Right lobe of liver (tissue), 6 donors: Measurements from ENCODE around the gene DUSP8. TPM values are rescaled to one million over a fixed set of nuclear protein-coding genes. Genes with fewer than 3 reads are reported as not detected.
"Not testable (repeated sequence)": the region's sequence is repeated elsewhere in the genome, so short reads cannot be mapped to it uniquely, and the experiment has no call there.

Source experiments
- ATAC-seq, 4 donors: fragments of 200-7000 bp; cut with Tn5 transposase; one replicate each; pipeline ENCODE4 v1.9.1; 2020; ENCODE audit warnings: mild to moderate bottlenecking in 4 of 4, moderate library complexity in 4 of 4
- DNase-seq, 3 donors: peaks; one replicate each; pipeline ENCODE4 v3.0.0-alpha.2; 2020
- H3K27ac ChIP-seq, 3 donors: fragments of 200-600 bp; one replicate each; pipeline ENCODE4 v1.8.0; 2022
- H3K27me3 ChIP-seq, 2 donors: fragments of 200-600 bp; one replicate each; pipeline ENCODE4 v1.8.0; 2022
- H3K36me3 ChIP-seq, 4 donors: fragments of 200-600 bp; sonication (generic) in 1 of 4; one replicate each; pipeline versions ENCODE4 v1.5.1 to v1.8.0; 2017 to 2022; ENCODE audit warnings: control low read depth in 1 of 4
- H3K4me1 ChIP-seq, 4 donors: fragments of 200-600 bp; sonication (generic) in 1 of 4; one replicate each; pipeline versions ENCODE4 v1.5.1 to v1.8.0; 2017 to 2022; ENCODE audit warnings: control low read depth in 1 of 4
- H3K4me3 ChIP-seq, 3 donors: fragments of 200-600 bp; one replicate each; pipeline ENCODE4 v1.8.0; 2022
- H3K9me3 ChIP-seq, 4 donors: fragments of 200-600 bp; sonication (generic) in 1 of 4; one replicate each; pipeline versions ENCODE4 v1.5.1 to v1.8.0; 2017 to 2022; ENCODE audit warnings: control low read depth in 1 of 4
- POLR2A ChIP-seq: fragments of 450-650 bp; IDR thresholded peaks from one replicate; pipeline ENCODE4 v1.6.1; 2017; ENCODE audit warnings: antibody characterized with exemption, mild to moderate bottlenecking
- WGBS: methylation state at CpG from one replicate; pipeline ENCODE4 v1.1.6; 2018; ENCODE audit warnings: low coverage, low lambda C conversion rate; ENCODE audit not compliant: insufficient coverage; ENCODE audit errors: missing lambda C conversion rate; 5-methylcytosine and 5-hydroxymethylcytosine counted together
- intact Hi-C, 2 donors: fragments of 100-400 bp; cut with DNase I; formaldehyde crosslinking; loops; one replicate each; pipeline versions ENCODE4 v1.11.2 to v1.14.1; 2022
- long read RNA-seq: library from polyadenylated mRNA; unstranded; transcript quantifications from one replicate; pipeline ENCODE4 v2.0.0, GENCODE V29; 2019
- total RNA-seq, 6 experiments: library from RNA; depleted of rRNA in 2 of 6; stranded (reverse); fragments of >200 nt in 2 of 6; fragmentation: NEBNext Ultra II Directional in 3 of 6; extraction: Animal tissue kit (Norgen Biotek cat#: 25700) in 3 of 6; gene quantifications; one replicate each; pipeline versions ENCODE4 v1.1.0 to v1.2.4, GENCODE V29; 2016 to 2023
- TF ChIP-seq, protein P1 (sequence below), 4 donors: fragments of 200-600 bp in 3 of 4; fragments of 450-650 bp in 1 of 4; IDR thresholded peaks; one replicate each; pipeline versions ENCODE4 v1.5.1 to v1.8.0; 2016 to 2022; ENCODE audit warnings: antibody characterized with exemption in 4 of 4, mild to moderate bottlenecking in 2 of 4
- donor health status: DM: no; HTN: yes; CAD: no.
- donor health status: DM: no; HTN: no; CAD: no.
- donor health status: DM: no; HTN: no; CAD: no.
- donor health status: DM: no; HTN: yes; CAD: no.
- donor health status: DM: no; HTN: yes; CAD: no.

DUSP8 gene, protein sequence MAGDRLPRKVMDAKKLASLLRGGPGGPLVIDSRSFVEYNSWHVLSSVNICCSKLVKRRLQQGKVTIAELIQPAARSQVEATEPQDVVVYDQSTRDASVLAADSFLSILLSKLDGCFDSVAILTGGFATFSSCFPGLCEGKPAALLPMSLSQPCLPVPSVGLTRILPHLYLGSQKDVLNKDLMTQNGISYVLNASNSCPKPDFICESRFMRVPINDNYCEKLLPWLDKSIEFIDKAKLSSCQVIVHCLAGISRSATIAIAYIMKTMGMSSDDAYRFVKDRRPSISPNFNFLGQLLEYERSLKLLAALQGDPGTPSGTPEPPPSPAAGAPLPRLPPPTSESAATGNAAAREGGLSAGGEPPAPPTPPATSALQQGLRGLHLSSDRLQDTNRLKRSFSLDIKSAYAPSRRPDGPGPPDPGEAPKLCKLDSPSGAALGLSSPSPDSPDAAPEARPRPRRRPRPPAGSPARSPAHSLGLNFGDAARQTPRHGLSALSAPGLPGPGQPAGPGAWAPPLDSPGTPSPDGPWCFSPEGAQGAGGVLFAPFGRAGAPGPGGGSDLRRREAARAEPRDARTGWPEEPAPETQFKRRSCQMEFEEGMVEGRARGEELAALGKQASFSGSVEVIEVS
- total RNA-seq, result 10 to 100 TPM in 2 of 6 experiments, 1 to 10 TPM in 2, under 1 TPM in 2; 0.22 to 13.7 (median 4.4) TPM
- long read RNA-seq, partial matches to known transcripts, result 0 of 2 reads
- long read RNA-seq, other reads (novel, unspliced or antisense), result 2 of 2 reads

DNA sequence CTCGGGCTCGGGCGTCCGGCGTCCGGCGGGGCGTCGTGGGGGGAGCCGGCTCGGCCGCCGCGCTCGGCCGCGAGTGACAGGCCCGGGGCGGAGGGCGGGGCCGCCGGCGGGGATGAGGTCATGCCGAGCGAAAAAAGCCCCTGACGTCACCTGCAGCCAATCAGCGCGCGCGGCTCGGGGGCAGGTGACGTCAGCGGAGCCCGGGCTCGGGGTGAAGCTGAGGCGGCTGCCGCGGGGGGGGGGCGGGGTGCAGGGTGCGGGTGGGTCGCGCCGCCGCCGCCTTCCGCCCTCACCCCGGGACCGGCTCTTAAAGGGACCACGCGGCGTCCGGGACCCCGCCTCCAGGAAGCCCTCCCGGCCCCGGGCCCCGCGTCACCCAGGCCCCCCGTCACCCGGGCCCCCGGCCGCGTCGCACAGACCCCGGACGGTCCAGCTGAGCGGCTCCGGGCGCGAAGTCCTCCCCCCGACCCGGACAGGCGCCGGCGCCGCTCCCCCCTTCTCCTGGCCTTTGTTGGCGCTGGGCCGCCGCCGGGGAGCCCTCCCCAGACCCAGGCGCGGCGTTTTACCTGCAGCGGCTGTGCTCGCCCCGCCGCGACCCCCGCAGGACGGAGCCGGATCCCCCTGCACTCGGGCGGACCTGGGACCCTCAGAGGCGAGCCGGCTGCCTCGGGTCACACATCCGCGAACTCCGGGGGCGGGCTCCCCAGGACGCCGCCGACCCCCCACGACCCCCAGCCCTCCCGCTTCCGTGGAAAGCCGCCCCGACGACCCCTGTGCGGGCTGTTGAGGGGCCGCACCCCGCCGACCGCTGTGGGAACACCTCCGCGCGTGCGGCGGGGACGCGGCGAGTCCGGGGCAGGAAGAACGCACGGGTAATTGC, at the start of gene DUSP8:
Gene DUSP8 (minus strand): TSS at position 75 of the 880 bp plus-strand sequence. CDS start 6,445 bp downstream, outside the sequence.
- Histone ChIP-seq H3K27ac (peak within 1 kb of the TSS; percentile 40 to 70 (median 40)), H3K27me3 (no peaks in the 10 kb centered on the region), H3K36me3 (no peaks in the 10 kb centered on the region), H3K9me3 (no peaks in the 10 kb centered on the region), H3K4me3 (peak within 1 kb of the TSS; percentile 40 to 65 (median 43)), H3K4me1 (peaks cover 0 to 19% (median 5%) of the 10 kb centered on the region in 4 donors)
- ATAC-seq, result peak; percentile 60 to 72 (median 62)
- intact Hi-C loops, result loop anchor here in 1 of 2 donors (10.0 kb wide), 1 partner anchor 118 kb away; no protein-coding TSS in a partner anchor
- TF ChIP-seq, protein P1, sequence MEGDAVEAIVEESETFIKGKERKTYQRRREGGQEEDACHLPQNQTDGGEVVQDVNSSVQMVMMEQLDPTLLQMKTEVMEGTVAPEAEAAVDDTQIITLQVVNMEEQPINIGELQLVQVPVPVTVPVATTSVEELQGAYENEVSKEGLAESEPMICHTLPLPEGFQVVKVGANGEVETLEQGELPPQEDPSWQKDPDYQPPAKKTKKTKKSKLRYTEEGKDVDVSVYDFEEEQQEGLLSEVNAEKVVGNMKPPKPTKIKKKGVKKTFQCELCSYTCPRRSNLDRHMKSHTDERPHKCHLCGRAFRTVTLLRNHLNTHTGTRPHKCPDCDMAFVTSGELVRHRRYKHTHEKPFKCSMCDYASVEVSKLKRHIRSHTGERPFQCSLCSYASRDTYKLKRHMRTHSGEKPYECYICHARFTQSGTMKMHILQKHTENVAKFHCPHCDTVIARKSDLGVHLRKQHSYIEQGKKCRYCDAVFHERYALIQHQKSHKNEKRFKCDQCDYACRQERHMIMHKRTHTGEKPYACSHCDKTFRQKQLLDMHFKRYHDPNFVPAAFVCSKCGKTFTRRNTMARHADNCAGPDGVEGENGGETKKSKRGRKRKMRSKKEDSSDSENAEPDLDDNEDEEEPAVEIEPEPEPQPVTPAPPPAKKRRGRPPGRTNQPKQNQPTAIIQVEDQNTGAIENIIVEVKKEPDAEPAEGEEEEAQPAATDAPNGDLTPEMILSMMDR (IDR thresholded peaks at IDR 0.05), result no peak
- TF ChIP-seq POLR2A, result peak; percentile 71
- DNase-seq, result peak; percentile 82 to 92 (median 90)
- WGBS, result 0% methylated on average over 10 of the region's 124 CpGs

DNA sequence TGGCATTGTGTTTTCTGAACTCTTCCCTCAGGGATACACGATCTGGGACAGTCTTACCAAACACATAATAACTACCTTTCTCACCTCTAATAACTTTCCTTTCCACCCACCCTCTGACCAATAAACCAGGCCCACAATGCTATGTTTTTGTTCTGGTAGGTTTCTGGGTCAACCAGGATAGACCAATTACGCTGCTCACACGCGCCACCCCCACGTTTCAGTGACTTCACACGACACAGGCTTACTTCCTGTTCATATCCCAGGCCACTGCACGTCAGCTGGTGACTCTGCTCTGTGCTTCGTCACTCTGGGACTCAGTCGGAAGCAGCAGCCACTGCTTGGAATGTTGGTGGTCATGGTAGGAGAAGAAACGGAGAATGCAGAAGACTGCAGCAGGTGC, 47.4 kb upstream of the DUSP8 start:
- intact Hi-C loops, result no loop called here
- ATAC-seq, result peak in 3 of 4 donors; percentile 39 to 59 (median 43)
- WGBS, result 49% methylated on average over 10 of the region's 10 CpGs
- Histone ChIP-seq H3K4me3 (no peak overlapping the region), H3K9me3 (no peaks in the 10 kb centered on the region), H3K4me1 (no peaks in the 10 kb centered on the region), H3K27ac (no peak overlapping the region), H3K36me3 (no peaks in the 10 kb centered on the region), H3K27me3 (no peaks in the 10 kb centered on the region)
- TF ChIP-seq, protein P1 (IDR thresholded peaks at IDR 0.05), result no peak
- TF ChIP-seq POLR2A, result no peak
- DNase-seq, result no peak

DNA sequence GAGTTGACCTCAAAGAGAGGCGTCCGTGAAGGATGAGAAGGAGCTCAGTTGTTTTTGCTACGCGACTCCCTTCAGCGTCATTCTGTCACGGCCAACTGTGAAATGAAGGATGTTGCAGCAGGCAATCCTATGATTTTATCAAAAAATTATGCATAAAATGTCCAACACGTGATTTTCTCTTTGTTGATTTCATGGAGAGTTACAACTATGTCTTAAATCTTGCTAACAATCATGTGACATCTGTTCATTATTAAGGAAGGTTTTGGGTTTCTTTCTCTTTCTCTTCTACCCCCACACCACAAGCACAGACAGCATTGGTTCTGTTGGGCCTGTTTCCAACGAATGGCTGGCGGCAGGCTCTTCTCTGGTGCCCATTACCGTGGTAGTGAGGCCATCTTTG, 46.2 kb upstream of the DUSP8 start:
- TF ChIP-seq, protein P1 (IDR thresholded peaks at IDR 0.05), result no peak
- no peak for TF ChIP-seq POLR2A
- WGBS, result 60% methylated on average over 8 of the region's 10 CpGs
- Histone ChIP-seq H3K27me3 (no peaks in the 10 kb centered on the region), H3K4me3 (no peak overlapping the region), H3K4me1 (no peaks in the 10 kb centered on the region), H3K27ac (no peak overlapping the region), H3K36me3 (no peaks in the 10 kb centered on the region), H3K9me3 (no peaks in the 10 kb centered on the region)
- ATAC-seq, result no peak
- no peak for DNase-seq
- intact Hi-C loops, result no loop called here

DNA sequence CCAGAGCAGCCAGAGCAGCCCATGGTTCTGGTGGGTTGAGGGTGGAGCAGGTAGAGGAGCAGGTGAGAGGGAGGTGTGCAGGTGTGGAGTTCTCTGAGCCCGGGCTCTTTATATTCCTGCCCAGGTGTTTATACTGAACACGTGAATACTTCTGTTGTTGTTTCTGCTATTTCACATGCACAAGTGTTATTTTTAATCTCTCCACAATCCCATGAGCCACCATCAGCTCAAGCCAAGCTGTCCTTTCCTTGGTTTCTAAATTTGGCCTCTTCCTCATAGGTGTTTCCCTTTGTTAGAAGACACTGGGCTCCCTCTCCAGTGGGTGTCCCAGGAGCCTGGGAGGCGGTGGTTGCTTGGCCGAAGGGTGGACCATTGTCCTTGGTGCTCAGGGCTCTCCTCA, 36.3 kb upstream of the DUSP8 start, which contains the start of gene KRTAP5-3:
Gene KRTAP5-3 (minus strand): TSS at position 101 of the 400 bp plus-strand sequence. CDS start 78 bp downstream, at position 23.
- Histone ChIP-seq H3K27ac (no peak within 1 kb of the TSS), H3K4me1 (no peaks in the 10 kb centered on the region), H3K36me3 (no peaks in the 10 kb centered on the region), H3K4me3 (no peak within 1 kb of the TSS), H3K9me3 (no peaks in the 10 kb centered on the region), H3K27me3 (no peaks in the 10 kb centered on the region)
- intact Hi-C loops, result no loop called here
- TF ChIP-seq POLR2A, result no peak
- TF ChIP-seq, protein P1 (IDR thresholded peaks at IDR 0.05), result no peak
- 69% methylated on average over 4 of the region's 4 CpGs for whole genome bisulfite sequencing
- ATAC-seq, result no peak
- DNase-seq, result no peak

DNA sequence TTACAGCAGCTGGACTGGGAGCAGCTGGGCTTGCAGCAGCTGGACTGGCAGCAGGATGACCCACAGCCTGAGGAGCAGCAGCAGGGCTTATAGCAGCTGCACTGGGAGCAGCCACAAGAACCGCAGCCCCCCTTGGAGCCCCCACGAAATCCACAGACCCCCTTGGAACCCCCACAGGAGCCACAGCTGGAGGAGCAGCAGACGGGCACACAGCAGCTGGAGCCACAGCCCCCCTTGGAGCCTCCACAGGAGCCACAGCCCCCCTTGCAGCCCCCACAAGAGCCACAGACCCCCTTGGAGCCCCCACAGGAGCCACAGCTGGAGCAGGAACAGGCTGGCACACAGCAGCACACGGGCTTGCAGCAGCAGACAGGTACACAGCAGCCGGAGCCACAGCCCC, 35.8 kb upstream of the DUSP8 start:
- H3K9me3 ChIP-seq, ATAC-seq, H3K36me3 ChIP-seq, DNase-seq, H3K27me3 ChIP-seq, H3K4me1 ChIP-seq, H3K4me3 ChIP-seq, intact Hi-C loops, H3K27ac ChIP-seq: not testable (repeated sequence)
- WGBS, result no CpG with 5 or more reads among the region's 5 CpGs

DNA sequence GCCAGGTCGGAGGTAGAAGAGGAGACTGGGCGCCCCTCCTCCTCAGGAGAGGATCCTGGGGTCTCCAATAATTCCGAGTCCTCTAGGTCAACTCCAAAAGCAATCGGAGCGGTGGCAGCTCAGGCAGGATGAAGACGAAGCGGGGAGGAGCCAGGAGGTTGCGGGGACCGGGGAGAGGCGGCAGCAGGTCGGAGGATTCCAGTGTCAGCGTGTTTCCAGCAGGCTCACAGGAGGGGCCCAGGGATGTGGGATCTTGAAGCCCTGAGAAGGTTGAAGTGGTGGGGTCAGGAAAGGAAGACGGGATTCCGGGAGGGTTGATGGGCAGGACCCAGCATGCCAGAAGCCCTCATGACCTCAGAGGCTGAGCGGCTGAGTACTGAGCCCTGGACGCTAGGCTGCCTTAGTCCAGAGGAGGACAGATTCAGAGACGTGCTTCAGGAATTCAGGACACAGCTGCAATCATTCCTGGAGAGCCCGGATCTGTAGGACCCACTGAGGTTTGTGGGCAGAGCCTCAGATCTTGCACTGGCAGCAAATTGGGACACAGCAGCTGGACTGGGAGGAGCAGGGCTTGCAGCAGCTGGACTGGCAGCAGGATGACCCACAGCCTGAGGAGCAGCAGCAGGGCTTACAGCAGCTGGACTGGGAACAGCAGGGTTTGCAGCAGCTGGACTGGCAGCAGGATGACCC, 35.2 kb upstream of the DUSP8 start:
- intact Hi-C loops, H3K36me3 ChIP-seq, H3K4me1 ChIP-seq, DNase-seq, H3K4me3 ChIP-seq, ATAC-seq, H3K27ac ChIP-seq, H3K9me3 ChIP-seq, H3K27me3 ChIP-seq: not testable (repeated sequence)
- WGBS, result 43% methylated on average over 15 of the region's 18 CpGs
